Stimulated activated CD4-positive, alpha-beta T cell treated with anti-CD3 and anti-CD28 coated beads, TNF-alpha, amount 100 ng/mL, for 4 hours (primary cell): Measurements from ENCODE around the gene PLCL1.
"Not testable (repeated sequence)": the region's sequence is repeated elsewhere in the genome, so short reads cannot be mapped to it uniquely, and the experiment has no call there.

Source experiments
- DNase-seq, 3 experiments: peaks; one replicate each; pipeline ENCODE4 v3.0.0-alpha.2; 2020; ENCODE audit warnings: low read depth in 3 of 3

PLCL1 gene

GRCh38 chr2:197810016-197810415, 5.6 kb downstream of the PLCL1 start:
- DNase-seq = no peak

- no peak for DNase-seq
Observed at GRCh38 chr2:197810491-197810890, 6.1 kb downstream of the PLCL1 start.

DNA sequence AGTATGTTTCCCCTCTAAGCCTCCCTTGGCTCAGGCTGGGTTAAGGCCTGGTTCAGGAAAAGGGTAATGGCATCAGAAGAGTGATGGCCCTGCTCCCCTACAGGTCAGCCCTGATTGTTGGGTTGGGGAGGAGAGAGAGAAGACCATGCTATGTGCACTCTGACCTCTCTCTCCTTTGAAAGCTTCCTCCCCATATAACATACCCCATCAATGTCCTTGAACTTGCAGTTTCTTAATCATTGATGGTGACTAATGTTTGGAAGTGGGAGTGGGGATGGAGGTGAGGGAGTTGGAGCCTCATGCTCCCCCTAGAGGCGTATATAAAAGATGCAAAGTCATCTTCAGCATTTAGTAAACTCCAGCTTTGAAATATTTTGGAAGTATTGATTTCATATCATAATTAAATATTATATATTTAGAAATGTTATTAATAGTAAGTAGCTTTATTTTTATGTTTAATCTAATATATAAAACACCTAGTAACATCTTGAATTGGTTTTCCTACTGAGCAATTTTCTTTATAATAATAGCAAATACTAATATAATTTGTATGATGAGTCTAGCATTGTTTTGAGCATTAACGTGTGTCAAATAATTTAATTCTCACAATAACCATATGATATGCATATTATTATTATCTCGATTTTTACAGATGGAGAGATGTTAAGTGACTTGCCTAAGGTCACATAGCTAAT, 8.8 kb downstream of the PLCL1 start:
- no peak for DNase-seq

DNA sequence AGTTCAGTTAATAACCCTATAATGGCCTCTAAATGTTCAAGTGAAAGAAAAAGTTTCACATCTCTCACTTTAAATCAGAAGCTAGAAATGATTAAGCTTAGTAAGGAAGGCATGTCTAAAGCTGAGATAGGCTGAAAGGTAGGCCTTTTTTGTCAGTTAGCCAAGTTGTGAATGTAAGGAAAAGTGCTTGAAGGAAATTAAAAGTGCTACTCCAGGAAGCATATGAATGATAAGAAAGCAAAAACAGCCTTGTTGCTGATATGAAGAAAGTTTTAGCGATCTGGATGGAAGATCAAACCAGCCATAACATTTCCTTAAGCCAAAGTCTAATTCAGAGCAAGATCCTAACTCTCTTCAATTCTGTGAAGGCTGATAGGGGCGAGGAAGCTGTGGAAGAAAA, 10.1 kb downstream of the PLCL1 start:
- no peak for DNase-seq

- no peak for DNase-seq
Observed at GRCh38 chr2:197821550-197822289, 17.3 kb downstream of the PLCL1 start.

- no peak for DNase-seq
Observed at GRCh38 chr2:197822333-197822732, 17.9 kb downstream of the PLCL1 start.

DNA sequence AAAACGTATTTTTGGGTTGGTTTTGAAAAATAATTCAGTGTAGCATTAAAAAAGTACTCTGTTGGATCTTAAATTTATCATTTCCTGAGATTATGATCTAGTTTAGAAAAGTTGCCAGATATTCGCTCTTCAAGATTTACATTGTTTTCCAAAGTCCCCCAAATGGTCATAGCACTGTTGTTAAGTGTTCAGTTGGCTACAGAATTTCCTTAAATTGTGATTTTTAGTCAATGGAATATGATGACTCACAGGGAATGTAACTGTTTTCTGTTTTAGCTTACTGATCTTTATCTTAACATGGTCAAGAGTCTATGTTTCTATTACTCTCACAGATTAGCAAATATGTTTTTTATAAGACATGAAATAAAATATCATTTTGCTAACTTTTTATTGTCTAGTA, 23.2 kb downstream of the PLCL1 start:
- DNase-seq = no peak

DNA sequence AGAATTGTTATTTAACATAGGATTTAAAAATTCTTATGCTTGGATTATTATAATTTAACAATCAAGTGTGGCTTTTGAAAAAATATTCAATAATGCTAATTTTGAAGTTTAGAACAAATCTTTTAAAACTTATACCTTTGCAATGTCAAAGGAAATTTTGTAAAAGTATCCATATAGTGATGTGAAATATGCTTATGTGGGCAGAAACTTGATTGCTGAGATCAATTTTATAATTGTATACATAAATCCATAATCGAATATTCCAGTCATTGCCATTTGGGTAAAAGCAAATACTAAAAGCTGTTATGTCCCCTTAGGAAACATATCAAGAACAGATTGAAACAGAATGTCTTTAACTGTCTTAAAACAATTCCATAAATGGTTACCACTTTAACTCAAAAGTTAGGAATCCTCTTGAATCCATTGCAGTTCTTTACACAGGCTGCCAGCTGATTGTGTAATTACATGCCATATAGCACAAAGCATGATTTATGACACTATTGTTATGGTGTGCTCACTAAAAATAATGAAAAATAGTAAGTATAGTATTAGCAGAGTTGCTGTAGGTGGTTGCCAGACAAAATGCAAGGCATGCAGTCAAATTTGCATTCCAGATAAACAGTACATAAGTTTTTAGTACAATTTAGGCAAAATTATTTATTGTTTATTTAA, 24.2 kb downstream of the PLCL1 start:
- no peak for DNase-seq

DNA sequence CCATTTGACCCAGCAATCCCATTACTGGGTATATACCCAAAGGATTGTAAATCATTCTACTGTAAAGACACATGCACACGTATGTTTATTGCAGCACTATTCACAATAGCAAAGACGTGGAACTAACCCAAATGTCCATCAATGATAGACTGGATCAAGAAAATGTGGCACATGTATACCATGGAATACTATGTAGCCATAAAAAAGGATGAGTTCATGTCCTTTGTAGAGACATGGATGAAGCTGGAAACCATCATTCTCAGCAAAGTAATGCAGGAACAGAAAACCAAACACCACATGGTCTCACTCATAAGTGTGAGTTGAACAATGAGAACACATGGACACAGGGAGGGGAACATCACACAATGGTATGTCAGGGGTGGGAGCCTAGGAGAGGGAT, 30.4 kb downstream of the PLCL1 start:
- not testable (repeated sequence) for DNase-seq

DNA sequence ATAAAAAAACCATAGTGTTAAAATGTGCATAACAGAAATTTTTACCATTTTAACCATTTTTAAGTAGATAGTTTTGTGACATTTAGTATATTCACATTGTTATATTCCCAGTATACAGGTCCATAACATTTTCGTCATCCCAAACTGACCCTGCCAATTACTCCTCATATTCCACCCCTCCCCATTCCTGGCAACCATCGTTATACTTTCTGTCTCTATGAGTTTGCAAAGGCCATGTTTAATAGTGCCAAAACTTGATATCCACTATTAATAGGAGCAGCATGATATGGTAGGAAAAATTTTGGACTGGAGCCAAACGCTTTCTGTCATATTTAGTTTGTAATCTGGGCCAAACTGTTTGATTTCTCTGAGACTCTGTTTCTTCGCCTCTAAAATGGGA, 30.9 kb downstream of the PLCL1 start:
- DNase-seq = no peak

- no peak for DNase-seq
Observed at GRCh38 chr2:197838036-197838435, 33.6 kb downstream of the PLCL1 start.

DNA sequence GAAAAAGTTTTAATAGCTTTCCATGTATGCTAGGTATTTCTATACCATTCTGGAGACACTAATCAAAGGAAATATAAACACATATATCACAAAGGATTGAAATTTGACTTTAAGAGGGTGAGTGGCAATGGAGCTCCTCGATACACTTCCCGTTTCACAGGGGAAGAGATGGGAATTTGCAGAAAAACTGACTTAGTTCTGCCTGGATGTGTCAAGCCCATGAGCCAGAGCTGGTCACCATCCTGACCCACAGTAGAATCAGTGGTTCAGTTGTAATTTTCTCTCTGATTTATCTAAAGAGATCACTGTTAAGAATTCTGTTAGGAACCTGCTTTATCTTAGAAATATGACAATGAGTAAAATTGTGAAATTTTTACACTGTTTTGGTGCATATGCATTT, 34.2 kb downstream of the PLCL1 start:
- DNase-seq = no peak

GRCh38 chr2:197839327-197839726, 34.9 kb downstream of the PLCL1 start:
- DNase-seq = no peak

GRCh38 chr2:197839856-197840255, 35.5 kb downstream of the PLCL1 start:
- no peak for DNase-seq

- DNase-seq = no peak
Observed at GRCh38 chr2:197846128-197846527, 41.7 kb downstream of the PLCL1 start.

DNA sequence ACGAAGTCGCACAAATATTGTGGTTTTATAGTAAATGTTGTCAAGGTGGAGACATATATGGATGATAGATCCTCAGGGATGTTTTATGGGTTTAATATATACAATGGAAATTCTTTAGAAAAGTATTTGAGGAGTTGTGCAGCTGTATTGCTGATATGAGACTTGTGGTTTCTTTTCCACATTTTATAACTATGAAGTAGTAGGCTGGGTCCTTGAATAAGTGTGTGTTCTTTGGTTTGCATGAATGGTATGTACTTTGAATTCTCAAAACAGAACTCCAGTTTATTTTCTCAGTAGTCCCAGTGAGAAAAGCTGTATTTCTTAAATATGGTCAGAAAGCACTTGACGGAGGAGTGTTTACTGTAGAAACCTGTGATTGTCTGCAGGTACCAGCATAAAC, 42.4 kb downstream of the PLCL1 start:
- no peak for DNase-seq

GRCh38 chr2:197847651-197848401, 43.4 kb downstream of the PLCL1 start:
- no peak for DNase-seq

DNA sequence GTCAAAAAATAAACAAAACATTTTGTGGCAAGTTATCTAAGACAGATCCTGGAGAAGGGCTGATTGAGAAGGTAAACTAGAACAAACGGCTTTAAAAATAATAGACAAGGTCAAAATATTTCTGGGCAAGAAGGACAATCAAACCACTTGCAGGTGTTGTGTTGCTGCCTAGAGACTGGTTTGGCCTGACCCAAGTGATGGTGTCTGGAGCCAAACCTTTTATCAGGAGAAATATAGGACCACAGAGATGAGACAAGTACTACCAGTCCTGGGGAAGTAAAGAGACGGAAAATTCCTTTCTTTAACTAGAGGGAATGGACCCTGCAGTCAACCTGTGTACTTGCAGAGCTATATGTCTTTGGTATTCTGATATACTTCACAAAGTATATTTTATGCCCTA, 44.2 kb downstream of the PLCL1 start:
- DNase-seq = no peak

- DNase-seq = no peak
Observed at GRCh38 chr2:197850882-197851450, 46.6 kb downstream of the PLCL1 start.

- no peak for DNase-seq
Observed at GRCh38 chr2:197851451-197851850, 47.1 kb downstream of the PLCL1 start.

DNA sequence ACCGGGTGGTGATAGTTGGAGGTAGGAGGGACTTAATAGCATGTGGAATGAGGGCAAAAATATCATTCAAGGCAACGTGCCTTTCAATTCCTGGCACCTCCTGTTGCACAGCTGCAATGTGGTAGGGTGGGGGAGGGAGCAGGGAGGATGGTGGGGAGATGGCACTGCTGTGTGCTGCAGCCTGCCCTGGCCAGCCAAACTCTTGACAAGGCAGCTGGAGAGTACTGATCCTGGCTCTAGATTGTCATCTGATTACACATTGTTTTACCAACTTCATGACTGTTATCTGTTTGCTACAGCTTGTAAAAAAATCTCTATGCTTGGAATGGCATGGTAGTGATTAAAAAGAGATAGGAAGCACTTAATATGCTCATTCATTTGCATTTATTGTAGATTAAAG, 47.7 kb downstream of the PLCL1 start:
- DNase-seq = no peak

DNA sequence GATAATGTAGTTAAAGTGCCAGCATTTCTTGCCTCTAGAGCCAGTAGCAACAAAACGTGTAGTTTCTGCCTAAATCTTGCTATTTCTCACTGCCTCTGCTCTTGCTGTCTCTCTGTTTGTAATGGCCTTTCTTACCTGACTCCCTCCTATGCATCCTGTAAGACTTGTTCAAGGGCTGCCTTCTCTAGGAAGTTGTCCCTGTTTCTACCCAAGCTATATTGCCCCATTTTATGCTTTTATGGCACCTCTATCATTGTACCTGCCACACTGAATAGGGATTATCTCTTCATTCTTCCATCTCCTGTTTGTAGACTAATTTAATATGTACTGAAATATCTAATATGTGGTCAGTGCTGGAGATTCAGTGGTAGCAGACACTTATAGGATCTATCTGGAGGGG, 49.2 kb downstream of the PLCL1 start:
- no peak for DNase-seq
